Measurements from ENCODE around the gene KRTAP5-6.

Gene KRTAP5-6

DNA sequence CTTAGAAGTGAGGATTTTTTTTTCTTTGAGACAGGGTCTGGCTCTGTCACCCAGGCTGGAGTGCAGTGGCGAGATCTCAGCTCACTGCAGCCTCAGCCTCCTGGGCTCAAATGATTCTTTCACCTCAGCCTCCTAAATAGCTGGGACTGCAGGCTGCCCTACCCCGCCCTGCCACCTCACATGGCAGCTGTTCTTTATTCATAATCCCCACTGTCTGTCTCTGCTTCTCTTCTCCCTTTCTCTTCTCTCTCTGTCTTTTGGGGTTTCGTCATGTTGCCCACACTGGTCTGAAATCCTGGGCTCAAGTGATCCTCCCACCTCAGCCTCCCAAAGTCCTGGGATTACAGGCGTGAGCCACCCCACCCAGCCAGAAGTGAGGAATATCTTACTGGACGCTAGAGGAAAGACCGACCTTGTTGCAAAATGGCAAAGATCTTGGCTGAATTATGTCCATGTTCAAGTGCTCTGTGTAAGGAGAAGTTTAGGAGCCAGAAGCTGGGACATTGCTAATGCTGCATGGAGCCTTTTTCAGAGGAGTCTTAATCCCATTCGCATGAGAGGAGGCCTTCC, 45.5 kb upstream of the KRTAP5-6 start:
- no peak for DNase-seq
- TF ChIP-seq, protein P1, sequence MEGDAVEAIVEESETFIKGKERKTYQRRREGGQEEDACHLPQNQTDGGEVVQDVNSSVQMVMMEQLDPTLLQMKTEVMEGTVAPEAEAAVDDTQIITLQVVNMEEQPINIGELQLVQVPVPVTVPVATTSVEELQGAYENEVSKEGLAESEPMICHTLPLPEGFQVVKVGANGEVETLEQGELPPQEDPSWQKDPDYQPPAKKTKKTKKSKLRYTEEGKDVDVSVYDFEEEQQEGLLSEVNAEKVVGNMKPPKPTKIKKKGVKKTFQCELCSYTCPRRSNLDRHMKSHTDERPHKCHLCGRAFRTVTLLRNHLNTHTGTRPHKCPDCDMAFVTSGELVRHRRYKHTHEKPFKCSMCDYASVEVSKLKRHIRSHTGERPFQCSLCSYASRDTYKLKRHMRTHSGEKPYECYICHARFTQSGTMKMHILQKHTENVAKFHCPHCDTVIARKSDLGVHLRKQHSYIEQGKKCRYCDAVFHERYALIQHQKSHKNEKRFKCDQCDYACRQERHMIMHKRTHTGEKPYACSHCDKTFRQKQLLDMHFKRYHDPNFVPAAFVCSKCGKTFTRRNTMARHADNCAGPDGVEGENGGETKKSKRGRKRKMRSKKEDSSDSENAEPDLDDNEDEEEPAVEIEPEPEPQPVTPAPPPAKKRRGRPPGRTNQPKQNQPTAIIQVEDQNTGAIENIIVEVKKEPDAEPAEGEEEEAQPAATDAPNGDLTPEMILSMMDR (IDR thresholded peaks at IDR 0.05; ENCODE audit: low read depth, low read length) = no peak
- H3K36me3 ChIP-seq = no peaks in the 10 kb centered on the region
- H3K4me3 ChIP-seq (ENCODE audit: low read depth, low read length) = no peak overlapping the region
- H3K27ac ChIP-seq = no peak overlapping the region
- H3K27me3 ChIP-seq (ENCODE audit: insufficient read depth, low read depth, severe bottlenecking) = peaks cover 96% of the 10 kb centered on the region
- no peaks in the 10 kb centered on the region for H3K9me3 ChIP-seq (ENCODE audit: severe bottlenecking)

GRCh38 chr11:1652026-1652425, 45.0 kb upstream of the KRTAP5-6 start:
- Histone ChIP-seq H3K27ac (no peak overlapping the region), H3K4me3 (ENCODE audit: low read depth, low read length) (no peak overlapping the region), H3K27me3 (ENCODE audit: insufficient read depth, low read depth, severe bottlenecking) (peaks cover 94% of the 10 kb centered on the region), H3K9me3 (ENCODE audit: severe bottlenecking) (no peaks in the 10 kb centered on the region), H3K36me3 (no peaks in the 10 kb centered on the region)
- TF ChIP-seq, protein P1 (IDR thresholded peaks at IDR 0.05; ENCODE audit: low read depth, low read length) = no peak
- no peak for DNase-seq

DNA sequence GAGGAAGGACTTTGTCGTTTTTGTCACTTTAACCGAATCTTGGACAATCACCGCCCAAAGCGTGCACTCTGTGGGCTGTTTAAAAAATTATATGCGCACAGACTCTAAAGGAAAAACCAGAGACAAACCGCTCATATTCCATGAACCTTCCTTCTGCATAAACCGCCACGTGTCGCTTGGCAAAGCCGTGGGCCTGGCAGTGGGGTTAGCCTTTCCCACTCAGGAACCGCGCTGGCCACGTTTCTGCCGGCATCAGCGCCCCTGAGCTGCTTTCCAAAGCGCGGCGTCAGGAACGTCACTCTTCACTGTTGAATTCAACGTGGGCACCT, 44.6 kb upstream of the KRTAP5-6 start:
- Histone ChIP-seq H3K36me3 (no peaks in the 10 kb centered on the region), H3K27me3 (ENCODE audit: insufficient read depth, low read depth, severe bottlenecking) (peaks cover 94% of the 10 kb centered on the region), H3K9me3 (ENCODE audit: severe bottlenecking) (no peaks in the 10 kb centered on the region), H3K4me3 (ENCODE audit: low read depth, low read length) (no peak overlapping the region), H3K27ac (no peak overlapping the region)
- TF ChIP-seq, protein P1 (IDR thresholded peaks at IDR 0.05; ENCODE audit: low read depth, low read length) = no peak
- no peak for DNase-seq

DNA sequence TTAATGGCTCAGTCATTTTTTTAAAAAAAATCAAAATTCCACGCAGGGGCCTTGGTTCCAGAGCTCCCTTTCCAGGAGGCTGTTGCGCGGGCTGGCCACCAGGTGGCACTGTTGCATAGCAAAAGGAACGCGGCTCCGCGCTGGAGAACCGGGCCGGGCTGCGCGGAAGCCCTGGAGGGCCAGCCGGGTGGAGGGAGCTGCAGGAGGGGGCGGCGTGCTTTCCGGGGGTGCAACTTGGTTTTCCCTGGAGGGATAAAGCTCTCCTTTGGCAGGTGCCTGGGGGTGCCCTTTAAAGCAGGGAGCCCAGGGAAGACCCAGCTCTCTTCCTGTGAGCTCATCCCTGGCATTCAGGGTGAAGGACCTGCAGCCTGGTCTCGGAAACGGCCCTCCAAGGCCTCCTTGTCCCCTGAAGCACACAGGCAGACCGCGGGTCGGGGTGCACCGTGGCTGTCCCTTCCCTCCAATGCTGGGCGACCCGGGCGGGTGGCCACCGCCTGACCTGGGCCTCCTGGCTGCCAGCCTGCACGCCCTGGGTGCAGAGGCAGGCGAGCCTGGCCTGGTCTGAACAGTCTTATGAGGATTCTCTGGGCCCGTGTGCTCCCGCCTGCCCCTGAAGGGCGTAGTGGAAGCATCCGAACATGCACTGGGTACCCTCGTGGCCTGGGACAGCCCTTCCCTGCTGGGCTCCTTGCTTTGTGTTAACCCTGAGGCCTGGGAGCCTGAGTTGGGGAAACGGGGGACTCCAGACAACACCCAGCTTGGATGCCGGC, 44.0 kb upstream of the KRTAP5-6 start:
- H3K9me3 ChIP-seq (ENCODE audit: severe bottlenecking) = no peaks in the 10 kb centered on the region
- TF ChIP-seq, protein P1 (IDR thresholded peaks at IDR 0.05; ENCODE audit: low read depth, low read length) = peak; percentile 79
- no peak overlapping the region for H3K4me3 ChIP-seq (ENCODE audit: low read depth, low read length)
- no peaks in the 10 kb centered on the region for H3K36me3 ChIP-seq
- peaks cover 96% of the 10 kb centered on the region for H3K27me3 ChIP-seq (ENCODE audit: insufficient read depth, low read depth, severe bottlenecking)
- H3K27ac ChIP-seq = no peak overlapping the region
- peak; percentile 60 for DNase-seq

DNA sequence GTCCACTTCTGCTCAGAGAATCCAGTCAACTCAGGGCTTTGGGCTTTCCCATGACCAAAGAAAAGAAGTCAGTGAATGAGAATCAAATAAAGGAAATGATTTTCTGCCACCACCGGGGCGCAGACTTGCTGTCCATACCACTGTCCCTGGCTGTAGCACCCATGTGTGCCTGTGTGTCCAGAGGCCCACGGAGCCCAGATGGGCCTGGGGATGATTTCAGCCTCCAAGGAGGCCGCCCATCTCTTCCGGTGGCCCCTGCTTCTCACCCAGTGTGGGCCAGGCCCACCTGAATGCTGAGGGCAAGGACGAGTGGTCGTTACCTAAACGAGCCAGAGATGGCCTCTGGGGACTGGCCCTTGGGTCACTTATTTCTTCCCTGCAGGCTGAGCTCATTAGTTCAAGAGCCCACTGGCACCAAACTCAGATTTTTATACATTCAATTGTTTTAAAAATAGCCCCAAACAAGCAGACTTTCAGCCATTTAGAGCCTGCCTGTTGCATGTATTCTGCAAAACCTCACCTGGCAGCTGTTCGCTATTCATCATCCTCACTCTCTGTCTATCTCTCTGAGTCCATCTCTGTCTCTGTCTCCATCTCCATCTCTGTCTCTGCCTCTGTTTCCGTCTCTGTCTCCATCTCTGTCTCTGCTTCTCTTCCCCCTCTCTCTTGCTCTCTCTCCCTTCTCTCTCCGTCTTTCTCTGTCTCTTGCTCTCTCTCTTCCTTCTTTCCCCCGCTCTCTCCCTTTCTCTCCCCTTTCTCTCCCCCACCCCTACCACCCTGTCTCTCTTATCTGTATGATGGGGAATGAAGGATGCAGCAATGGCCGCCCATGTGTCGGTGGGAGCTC, 43.2 kb upstream of the KRTAP5-6 start:
- DNase-seq = no peak
- peaks cover 93% of the 10 kb centered on the region for H3K27me3 ChIP-seq (ENCODE audit: insufficient read depth, low read depth, severe bottlenecking)
- H3K9me3 ChIP-seq (ENCODE audit: severe bottlenecking) = no peaks in the 10 kb centered on the region
- TF ChIP-seq, protein P1 (IDR thresholded peaks at IDR 0.05; ENCODE audit: low read depth, low read length) = no peak
- no peaks in the 10 kb centered on the region for H3K36me3 ChIP-seq
- no peak overlapping the region for H3K4me3 ChIP-seq (ENCODE audit: low read depth, low read length)
- no peak overlapping the region for H3K27ac ChIP-seq

All from WERI-Rb-1 (cell line).